ENCODE data around the gene PRR20G. TPM values are rescaled to one million over a fixed set of nuclear protein-coding genes. Genes with fewer than 3 reads are reported as not detected.

Gene PRR20G
- polyA plus RNA-seq, 2 of the 4 experiments (the other 2 are of a cell fraction): not detected

DNA sequence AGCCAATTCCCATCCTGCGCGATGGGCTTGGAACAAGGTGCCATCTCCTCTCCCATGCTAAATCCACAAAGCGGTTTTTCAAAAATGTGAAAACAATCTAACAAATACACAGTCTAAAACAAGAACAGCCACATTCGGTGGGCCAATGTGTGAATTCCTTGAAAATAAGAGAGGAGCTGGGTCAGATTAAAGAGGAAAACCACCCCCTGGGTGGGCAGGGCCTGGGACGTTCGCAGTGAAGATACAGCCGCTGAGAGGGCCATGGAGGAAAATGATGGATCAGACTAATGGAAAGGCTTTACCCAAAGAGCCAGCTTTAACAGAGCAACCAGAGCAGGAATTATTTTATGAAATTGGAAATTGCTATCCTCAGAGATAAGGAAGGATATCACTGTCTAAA lies 27.4 kb downstream of the PRR20G start:
- Histone ChIP-seq H3K4me2 (no peak overlapping the region), H3K9me3 (no peaks in the 10 kb centered on the region), H3K4me1 (no peaks in the 10 kb centered on the region), H3K4me3 (no peak overlapping the region), H3K27ac (no peak overlapping the region)
- CTCF ChIA-PET: no interaction called here
- no peak for FAIRE-seq
- POLR2A ChIA-PET: no interaction called here
- ATAC-seq: no peak
- TF ChIP-seq HEYL (CRISPR knock-in tag; IDR thresholded peaks at IDR 0.05): no peak
- TF ChIP-seq, protein P1, sequence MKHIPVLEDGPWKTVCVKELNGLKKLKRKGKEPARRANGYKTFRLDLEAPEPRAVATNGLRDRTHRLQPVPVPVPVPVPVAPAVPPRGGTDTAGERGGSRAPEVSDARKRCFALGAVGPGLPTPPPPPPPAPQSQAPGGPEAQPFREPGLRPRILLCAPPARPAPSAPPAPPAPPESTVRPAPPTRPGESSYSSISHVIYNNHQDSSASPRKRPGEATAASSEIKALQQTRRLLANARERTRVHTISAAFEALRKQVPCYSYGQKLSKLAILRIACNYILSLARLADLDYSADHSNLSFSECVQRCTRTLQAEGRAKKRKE (CRISPR knock-in tag; IDR thresholded peaks at IDR 0.05; ENCODE audit: low read depth): no peak
- no peak for TF ChIP-seq HOXB5 (CRISPR knock-in tag; IDR thresholded peaks at IDR 0.05)
- TF ChIP-seq NPAS2 (CRISPR knock-in tag; IDR thresholded peaks at IDR 0.05; ENCODE audit: borderline replicate concordance): no peak
- no peak for TF ChIP-seq CBX2 (IDR thresholded peaks at IDR 0.05; ENCODE audit: borderline replicate concordance, low read depth)
- no peak for TF ChIP-seq FOSB (CRISPR knock-in tag; IDR thresholded peaks at IDR 0.05)
- no peak for TF ChIP-seq RFX5 (IDR thresholded peaks at IDR 0.05)
- no peak for TF ChIP-seq SREBF2 (IDR thresholded peaks at IDR 0.05)
- no peak for TF ChIP-seq ZFP36 (IDR thresholded peaks at IDR 0.05; ENCODE audit: borderline replicate concordance, partially characterized antibody)
- TF ChIP-seq RNF2 (IDR thresholded peaks at IDR 0.05; ENCODE audit: borderline replicate concordance, low read depth): no peak
- no peak for TF ChIP-seq JUNB (IDR thresholded peaks at IDR 0.05)
- TF ChIP-seq ZSCAN20 (CRISPR knock-in tag; IDR thresholded peaks at IDR 0.05): no peak
- TF ChIP-seq, protein P2, sequence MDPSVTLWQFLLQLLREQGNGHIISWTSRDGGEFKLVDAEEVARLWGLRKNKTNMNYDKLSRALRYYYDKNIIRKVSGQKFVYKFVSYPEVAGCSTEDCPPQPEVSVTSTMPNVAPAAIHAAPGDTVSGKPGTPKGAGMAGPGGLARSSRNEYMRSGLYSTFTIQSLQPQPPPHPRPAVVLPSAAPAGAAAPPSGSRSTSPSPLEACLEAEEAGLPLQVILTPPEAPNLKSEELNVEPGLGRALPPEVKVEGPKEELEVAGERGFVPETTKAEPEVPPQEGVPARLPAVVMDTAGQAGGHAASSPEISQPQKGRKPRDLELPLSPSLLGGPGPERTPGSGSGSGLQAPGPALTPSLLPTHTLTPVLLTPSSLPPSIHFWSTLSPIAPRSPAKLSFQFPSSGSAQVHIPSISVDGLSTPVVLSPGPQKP (IDR thresholded peaks at IDR 0.05; ENCODE audit: low read depth, low read length): no peak
- TF ChIP-seq RCOR1 (IDR thresholded peaks at IDR 0.05; ENCODE audit: low read depth, low read length): no peak
- TF ChIP-seq KDM5A (IDR thresholded peaks at IDR 0.05): no peak
- no peak for DNase-seq (ENCODE audit: low read depth in 1 of 2, low spot score in 1 of 2)
- WGBS (ENCODE audit: missing lambda C conversion rate): 61% methylated on average over 7 of the region's 7 CpGs

DNA sequence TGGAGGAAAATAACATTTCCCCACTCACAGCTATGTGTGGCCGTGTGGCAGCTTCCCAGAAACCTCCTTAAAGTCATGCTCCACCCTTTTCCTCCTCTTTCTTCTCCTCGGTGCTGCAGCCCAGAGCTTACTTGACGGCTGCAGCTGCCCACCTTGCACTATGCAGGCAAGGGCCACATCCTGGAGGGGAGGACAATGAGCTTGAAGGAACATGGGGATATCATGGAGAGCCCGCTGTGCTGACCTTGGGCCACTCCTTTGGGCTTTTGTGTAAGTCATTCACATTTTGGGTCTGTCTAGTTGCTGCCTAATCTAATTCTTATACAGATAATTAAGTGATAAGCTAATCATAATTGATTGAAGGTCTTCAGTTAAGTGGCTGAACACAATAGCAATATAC lies 28.0 kb downstream of the PRR20G start:
- Histone ChIP-seq H3K4me1 (no peaks in the 10 kb centered on the region), H3K27ac (no peak overlapping the region), H3K4me3 (no peak overlapping the region), H3K9me3 (no peaks in the 10 kb centered on the region), H3K4me2 (no peak overlapping the region)
- WGBS (ENCODE audit: missing lambda C conversion rate): 22% methylated on average over 4 of the region's 4 CpGs
- CTCF ChIA-PET: no interaction called here
- DNase-seq (ENCODE audit: low read depth in 1 of 2, low spot score in 1 of 2) (no peak), ATAC-seq (no peak), FAIRE-seq (no peak)
- no peak for TF ChIP-seq CEBPB (IDR thresholded peaks at IDR 0.05)
- no peak for TF ChIP-seq NFE2L2 (conservative IDR thresholded peaks at IDR 0.05; ENCODE audit: low read length)
- TF ChIP-seq, protein P3, sequence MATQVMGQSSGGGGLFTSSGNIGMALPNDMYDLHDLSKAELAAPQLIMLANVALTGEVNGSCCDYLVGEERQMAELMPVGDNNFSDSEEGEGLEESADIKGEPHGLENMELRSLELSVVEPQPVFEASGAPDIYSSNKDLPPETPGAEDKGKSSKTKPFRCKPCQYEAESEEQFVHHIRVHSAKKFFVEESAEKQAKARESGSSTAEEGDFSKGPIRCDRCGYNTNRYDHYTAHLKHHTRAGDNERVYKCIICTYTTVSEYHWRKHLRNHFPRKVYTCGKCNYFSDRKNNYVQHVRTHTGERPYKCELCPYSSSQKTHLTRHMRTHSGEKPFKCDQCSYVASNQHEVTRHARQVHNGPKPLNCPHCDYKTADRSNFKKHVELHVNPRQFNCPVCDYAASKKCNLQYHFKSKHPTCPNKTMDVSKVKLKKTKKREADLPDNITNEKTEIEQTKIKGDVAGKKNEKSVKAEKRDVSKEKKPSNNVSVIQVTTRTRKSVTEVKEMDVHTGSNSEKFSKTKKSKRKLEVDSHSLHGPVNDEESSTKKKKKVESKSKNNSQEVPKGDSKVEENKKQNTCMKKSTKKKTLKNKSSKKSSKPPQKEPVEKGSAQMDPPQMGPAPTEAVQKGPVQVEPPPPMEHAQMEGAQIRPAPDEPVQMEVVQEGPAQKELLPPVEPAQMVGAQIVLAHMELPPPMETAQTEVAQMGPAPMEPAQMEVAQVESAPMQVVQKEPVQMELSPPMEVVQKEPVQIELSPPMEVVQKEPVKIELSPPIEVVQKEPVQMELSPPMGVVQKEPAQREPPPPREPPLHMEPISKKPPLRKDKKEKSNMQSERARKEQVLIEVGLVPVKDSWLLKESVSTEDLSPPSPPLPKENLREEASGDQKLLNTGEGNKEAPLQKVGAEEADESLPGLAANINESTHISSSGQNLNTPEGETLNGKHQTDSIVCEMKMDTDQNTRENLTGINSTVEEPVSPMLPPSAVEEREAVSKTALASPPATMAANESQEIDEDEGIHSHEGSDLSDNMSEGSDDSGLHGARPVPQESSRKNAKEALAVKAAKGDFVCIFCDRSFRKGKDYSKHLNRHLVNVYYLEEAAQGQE (IDR thresholded peaks at IDR 0.05): no peak
- TF ChIP-seq KDM5A (IDR thresholded peaks at IDR 0.05): no peak
- TF ChIP-seq FOSL2 (IDR thresholded peaks at IDR 0.05): no peak
- no peak for TF ChIP-seq FOSL2 (CRISPR knock-in tag; IDR thresholded peaks at IDR 0.05)
- TF ChIP-seq HOXB5 (CRISPR knock-in tag; IDR thresholded peaks at IDR 0.05): no peak
- TF ChIP-seq KDM1A (IDR thresholded peaks at IDR 0.05; ENCODE audit: low read depth): no peak
- no peak for TF ChIP-seq CBX2 (IDR thresholded peaks at IDR 0.05; ENCODE audit: borderline replicate concordance, low read depth)
- TF ChIP-seq MAZ (IDR thresholded peaks at IDR 0.05; ENCODE audit: borderline replicate concordance, low read depth, low read length): no peak
- no peak for TF ChIP-seq JUN (IDR thresholded peaks at IDR 0.05)
- no peak for TF ChIP-seq ESRRA (IDR thresholded peaks at IDR 0.05; ENCODE audit: borderline replicate concordance, low read length)
- TF ChIP-seq POLR2AphosphoS2 (conservative IDR thresholded peaks at IDR 0.05; ENCODE audit: low read length): no peak
- TF ChIP-seq RAD21 (conservative IDR thresholded peaks at IDR 0.05 in 1 of 2, IDR thresholded peaks at IDR 0.05 in 1 of 2): no peak
- no peak for TF ChIP-seq RCOR1 (IDR thresholded peaks at IDR 0.05; ENCODE audit: low read depth, low read length)
- TF ChIP-seq, protein P4, sequence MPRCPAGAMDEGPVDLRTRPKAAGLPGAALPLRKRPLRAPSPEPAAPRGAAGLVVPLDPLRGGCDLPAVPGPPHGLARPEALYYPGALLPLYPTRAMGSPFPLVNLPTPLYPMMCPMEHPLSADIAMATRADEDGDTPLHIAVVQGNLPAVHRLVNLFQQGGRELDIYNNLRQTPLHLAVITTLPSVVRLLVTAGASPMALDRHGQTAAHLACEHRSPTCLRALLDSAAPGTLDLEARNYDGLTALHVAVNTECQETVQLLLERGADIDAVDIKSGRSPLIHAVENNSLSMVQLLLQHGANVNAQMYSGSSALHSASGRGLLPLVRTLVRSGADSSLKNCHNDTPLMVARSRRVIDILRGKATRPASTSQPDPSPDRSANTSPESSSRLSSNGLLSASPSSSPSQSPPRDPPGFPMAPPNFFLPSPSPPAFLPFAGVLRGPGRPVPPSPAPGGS (IDR thresholded peaks at IDR 0.05): no peak
- TF ChIP-seq, protein P5, sequence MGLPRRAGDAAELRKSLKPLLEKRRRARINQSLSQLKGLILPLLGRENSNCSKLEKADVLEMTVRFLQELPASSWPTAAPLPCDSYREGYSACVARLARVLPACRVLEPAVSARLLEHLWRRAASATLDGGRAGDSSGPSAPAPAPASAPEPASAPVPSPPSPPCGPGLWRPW (IDR thresholded peaks at IDR 0.05): no peak
- no peak for TF ChIP-seq TFCP2L1 (CRISPR knock-in tag; IDR thresholded peaks at IDR 0.05)
- TF ChIP-seq, protein P6, sequence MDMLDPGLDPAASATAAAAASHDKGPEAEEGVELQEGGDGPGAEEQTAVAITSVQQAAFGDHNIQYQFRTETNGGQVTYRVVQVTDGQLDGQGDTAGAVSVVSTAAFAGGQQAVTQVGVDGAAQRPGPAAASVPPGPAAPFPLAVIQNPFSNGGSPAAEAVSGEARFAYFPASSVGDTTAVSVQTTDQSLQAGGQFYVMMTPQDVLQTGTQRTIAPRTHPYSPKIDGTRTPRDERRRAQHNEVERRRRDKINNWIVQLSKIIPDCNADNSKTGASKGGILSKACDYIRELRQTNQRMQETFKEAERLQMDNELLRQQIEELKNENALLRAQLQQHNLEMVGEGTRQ (IDR thresholded peaks at IDR 0.05): no peak
- TF ChIP-seq SREBF2 (IDR thresholded peaks at IDR 0.05): no peak
- POLR2A ChIA-PET: no interaction called here

All from A549 (cell line).